Testis (tissue), 2 donors: ENCODE measurements around the gene HNRNPL.
A peak's percentile ranks its signal among the peaks of the same experiment; 100 is the strongest.

Experiments used
- CTCF ChIP-seq, 3 experiments: fragments of 450-650 bp in 2 of 3; fragments of 200-600 bp in 1 of 3; sonication (generic) in 1 of 3; IDR thresholded peaks; one replicate each; pipeline ENCODE4 v1.5.1; 2016 to 2019; ENCODE audit warnings: antibody characterized with exemption in 3 of 3, mild to moderate bottlenecking in 2 of 3, moderate library complexity in 1 of 3
- POLR2A ChIP-seq: fragments of 450-650 bp; IDR thresholded peaks from one replicate; pipeline ENCODE4 v1.6.1; 2017; ENCODE audit warnings: antibody characterized with exemption, mild to moderate bottlenecking, moderate library complexity

- TF ChIP-seq CTCF (IDR thresholded peaks at IDR 0.05) (peak; percentile 47 to 67 (median 52)), POLR2A (peak; percentile 92)
Observed at GRCh38 chr19:38849860-38850435, at the start of gene HNRNPL.
